Chondrocyte (in vitro differentiated cells): ENCODE measurements around the gene SUGCT. TPM values are rescaled to one million over a fixed set of nuclear protein-coding genes. Genes with fewer than 3 reads are reported as not detected.
"Not testable (repeated sequence)": the region's sequence is repeated elsewhere in the genome, so short reads cannot be mapped to it uniquely, and the experiment has no call there.

Experiments
- DNase-seq: peaks from one replicate; pipeline ENCODE4 v3.0.0; 2021; ENCODE audit warnings: mixed read lengths, low spot score
- H3K27ac Mint-ChIP-seq: one replicate; pipeline ENCODE4 v1.8.0; 2021; ENCODE audit warnings: mild to moderate bottlenecking, moderate library complexity, mixed read lengths; ENCODE audit not compliant: unreplicated experiment
- H3K27me3 Mint-ChIP-seq: 2 replicates; pipeline ENCODE4 v1.8.0; 2021; ENCODE audit warnings: low read depth, mixed read lengths
- H3K36me3 Mint-ChIP-seq: 2 replicates; pipeline ENCODE4 v1.8.0; 2021; ENCODE audit warnings: low read depth, mixed read lengths
- H3K4me1 Mint-ChIP-seq: 2 replicates; pipeline ENCODE4 v1.8.0; 2021; ENCODE audit warnings: low read depth, mild to moderate bottlenecking, mixed read lengths
- H3K4me3 Mint-ChIP-seq: one replicate; pipeline ENCODE4 v1.8.0; 2021; ENCODE audit warnings: mild to moderate bottlenecking, moderate library complexity, mixed read lengths; ENCODE audit not compliant: unreplicated experiment
- H3K9me3 Mint-ChIP-seq: 2 replicates; pipeline ENCODE4 v1.8.0; 2021; ENCODE audit warnings: low read depth, mixed read lengths
- CTCF ChIP-seq: fragments of 200-600 bp; sonication (generic); IDR thresholded peaks from 2 replicates; pipeline ENCODE4 v1.5.0; 2021; ENCODE audit warnings: antibody characterized with exemption, mild to moderate bottlenecking, moderate library complexity
- total RNA-seq: library from RNA; stranded (reverse); gene quantifications from 3 replicates; pipeline ENCODE4 v1.2.1, GENCODE V29; 2021

The SUGCT gene
- total RNA-seq, 1 donor from 2014 or later: 34.4 TPM

- TF ChIP-seq CTCF: no peak
- H3K36me3 Mint-ChIP-seq: no peaks in the 10 kb centered on the region
- H3K27me3 Mint-ChIP-seq: no peaks in the 10 kb centered on the region
- no peaks in the 10 kb centered on the region for H3K9me3 Mint-ChIP-seq
- H3K27ac Mint-ChIP-seq: no peak overlapping the region
- no peaks in the 10 kb centered on the region for H3K4me1 Mint-ChIP-seq
- no peak for DNase-seq
- H3K4me3 Mint-ChIP-seq: no peak overlapping the region
Observed at GRCh38 chr7:40644454-40645188, 509.8 kb downstream of the SUGCT start.

GRCh38 chr7:40645197-40645596 is 510.4 kb downstream of the SUGCT start:
- no peak for DNase-seq
- H3K4me3 Mint-ChIP-seq: no peak overlapping the region
- no peaks in the 10 kb centered on the region for H3K36me3 Mint-ChIP-seq
- no peaks in the 10 kb centered on the region for H3K4me1 Mint-ChIP-seq
- peaks cover 3% of the 10 kb centered on the region for H3K9me3 Mint-ChIP-seq
- H3K27me3 Mint-ChIP-seq: no peaks in the 10 kb centered on the region
- no peak overlapping the region for H3K27ac Mint-ChIP-seq
- no peak for TF ChIP-seq CTCF

- peaks cover 10% of the 10 kb centered on the region for H3K9me3 Mint-ChIP-seq
- no peaks in the 10 kb centered on the region for H3K27me3 Mint-ChIP-seq
- no peaks in the 10 kb centered on the region for H3K4me1 Mint-ChIP-seq
- DNase-seq: no peak
- no peak overlapping the region for H3K4me3 Mint-ChIP-seq
- no peak overlapping the region for H3K27ac Mint-ChIP-seq
- TF ChIP-seq CTCF: no peak
- H3K36me3 Mint-ChIP-seq: peaks cover 5% of the 10 kb centered on the region
Observed at GRCh38 chr7:40646717-40647116, 511.9 kb downstream of the SUGCT start.

- no peak for DNase-seq
Observed at GRCh38 chr7:40647719-40648118, 512.9 kb downstream of the SUGCT start.

GRCh38 chr7:40649247-40649646 is 514.4 kb downstream of the SUGCT start:
- no peaks in the 10 kb centered on the region for H3K27me3 Mint-ChIP-seq
- peaks cover 10% of the 10 kb centered on the region for H3K9me3 Mint-ChIP-seq
- H3K27ac Mint-ChIP-seq: no peak overlapping the region
- no peak for TF ChIP-seq CTCF
- no peak overlapping the region for H3K4me3 Mint-ChIP-seq
- H3K36me3 Mint-ChIP-seq: peaks cover 9% of the 10 kb centered on the region
- no peak for DNase-seq
- H3K4me1 Mint-ChIP-seq: no peaks in the 10 kb centered on the region

More at GRCh38 chr7:40647719-40648118, 512.9 kb downstream of the SUGCT start:
- Mint-ChIP-seq H3K27me3 (no peaks in the 10 kb centered on the region), H3K4me3 (no peak overlapping the region), H3K9me3 (peaks cover 10% of the 10 kb centered on the region), H3K27ac (no peak overlapping the region), H3K36me3 (peaks cover 7% of the 10 kb centered on the region), H3K4me1 (no peaks in the 10 kb centered on the region)
- TF ChIP-seq CTCF: no peak

GRCh38 chr7:40650903-40651302 is 516.1 kb downstream of the SUGCT start:
- H3K9me3 Mint-ChIP-seq: peaks cover 10% of the 10 kb centered on the region
- H3K4me3 Mint-ChIP-seq, H3K27ac Mint-ChIP-seq, H3K27me3 Mint-ChIP-seq, H3K36me3 Mint-ChIP-seq, DNase-seq, H3K4me1 Mint-ChIP-seq: not testable (repeated sequence)
